Measurements from ENCODE around the gene GRID2.
"Not testable (repeated sequence)": the region's sequence is repeated elsewhere in the genome, so short reads cannot be mapped to it uniquely, and the experiment has no call there.

The GRID2 gene

GRCh38 chr4:92270908-92271307 is 32.9 kb upstream of the GRID2 start:
- H3K9me3 ChIP-seq = no peaks in the 10 kb centered on the region
- no peaks in the 10 kb centered on the region for H3K27me3 ChIP-seq (ENCODE audit: low read depth)
- DNase-seq (ENCODE audit: low spot score in 2 of 2) = no peak
- in situ Hi-C loops (cut with MboI; ENCODE audit: low sequenced_read_pairs) = no loop called here
- H3K36me3 ChIP-seq (replicated peaks) = no peaks in the 10 kb centered on the region
- no peak overlapping the region for H3K4me3 ChIP-seq
- no peaks in the 10 kb centered on the region for H3K4me1 ChIP-seq

- H3K4me3 ChIP-seq; H3K9me3 ChIP-seq; H3K27me3 ChIP-seq (ENCODE audit: low read depth); in situ Hi-C loops (cut with MboI; ENCODE audit: low sequenced_read_pairs); H3K4me1 ChIP-seq; H3K36me3 ChIP-seq (replicated peaks); DNase-seq (ENCODE audit: low spot score in 2 of 2): not testable (repeated sequence)
These were observed 32.2 kb upstream of the GRID2 start for GRCh38 chr4:92271551-92271950.

DNA sequence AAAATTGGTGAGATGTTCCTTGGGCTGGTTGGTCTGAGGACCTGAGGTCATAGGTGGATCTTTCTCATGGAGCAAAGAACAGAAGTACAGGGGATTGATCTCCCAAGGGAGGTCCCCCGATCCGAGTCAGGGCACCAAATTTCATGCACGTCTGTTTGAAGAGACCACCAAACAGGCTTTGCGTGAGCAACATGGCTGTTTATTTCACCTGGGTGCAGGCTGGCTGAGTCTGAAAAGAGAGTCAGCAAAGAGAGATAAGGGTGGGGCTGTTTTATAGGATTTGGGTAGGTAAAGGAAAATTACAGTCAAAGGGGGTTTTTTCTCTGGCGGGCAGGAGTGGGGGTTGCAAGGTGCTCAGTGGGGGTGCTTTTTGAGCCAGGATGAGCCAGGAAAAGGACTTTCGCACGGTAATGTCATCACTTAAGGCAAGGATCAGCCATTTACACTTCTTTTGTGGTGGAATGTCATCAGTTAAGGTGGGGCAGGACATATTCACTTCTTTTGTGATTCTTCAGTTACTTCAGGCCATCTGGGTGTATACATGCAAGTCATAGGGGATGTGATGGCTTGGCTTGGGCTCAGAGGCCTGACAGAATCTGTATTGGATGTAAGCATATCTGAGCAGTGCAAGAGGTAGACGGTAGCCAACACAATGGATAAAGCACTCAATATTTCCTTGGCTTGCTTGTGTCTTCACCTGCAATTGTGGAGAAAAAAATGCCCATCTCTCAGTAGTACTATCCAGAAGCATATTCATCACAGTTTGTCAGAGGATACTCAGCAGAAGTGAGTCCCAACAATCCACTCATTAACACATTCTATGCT is 26.5 kb upstream of the GRID2 start:
- H3K9me3 ChIP-seq; H3K4me1 ChIP-seq; DNase-seq (ENCODE audit: low spot score in 2 of 2); H3K36me3 ChIP-seq (replicated peaks); H3K27me3 ChIP-seq (ENCODE audit: low read depth); H3K4me3 ChIP-seq; in situ Hi-C loops (cut with MboI; ENCODE audit: low sequenced_read_pairs): not testable (repeated sequence)

GRCh38 chr4:92279296-92279695 is 24.5 kb upstream of the GRID2 start:
- DNase-seq (ENCODE audit: low spot score in 2 of 2) = no peak
- Histone ChIP-seq H3K27me3 (ENCODE audit: low read depth) (no peaks in the 10 kb centered on the region), H3K4me3 (no peak overlapping the region), H3K36me3 (replicated peaks) (no peaks in the 10 kb centered on the region), H3K9me3 (no peaks in the 10 kb centered on the region), H3K4me1 (no peaks in the 10 kb centered on the region)
- in situ Hi-C loops (cut with MboI; ENCODE audit: low sequenced_read_pairs) = no loop called here

DNA sequence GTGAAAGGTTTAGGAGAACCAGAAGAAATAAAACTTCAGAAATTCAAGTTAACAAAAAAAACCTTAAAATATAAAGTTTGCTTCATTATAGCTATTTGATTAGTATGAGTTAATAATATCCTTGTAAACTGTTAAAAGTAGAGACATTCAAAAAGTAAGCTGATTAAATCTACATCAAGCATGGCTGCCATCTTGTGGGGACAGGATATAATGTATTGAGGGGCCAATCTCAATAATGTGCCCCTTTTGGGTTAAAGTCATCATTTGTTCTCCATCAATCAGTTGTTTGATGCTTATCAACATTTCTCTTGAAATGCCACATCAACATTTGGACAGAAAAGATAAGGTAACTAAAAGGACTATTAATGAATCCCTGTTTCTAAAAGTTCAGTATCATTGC is 4.6 kb upstream of the GRID2 start:
- no peak for DNase-seq (ENCODE audit: low spot score in 2 of 2)
- H3K4me3 ChIP-seq = no peak overlapping the region
- no peaks in the 10 kb centered on the region for H3K9me3 ChIP-seq
- no peaks in the 10 kb centered on the region for H3K4me1 ChIP-seq
- no peaks in the 10 kb centered on the region for H3K36me3 ChIP-seq (replicated peaks)
- in situ Hi-C loops (cut with MboI; ENCODE audit: low sequenced_read_pairs) = no loop called here
- peaks cover 19% of the 10 kb centered on the region for H3K27me3 ChIP-seq (ENCODE audit: low read depth)

DNA sequence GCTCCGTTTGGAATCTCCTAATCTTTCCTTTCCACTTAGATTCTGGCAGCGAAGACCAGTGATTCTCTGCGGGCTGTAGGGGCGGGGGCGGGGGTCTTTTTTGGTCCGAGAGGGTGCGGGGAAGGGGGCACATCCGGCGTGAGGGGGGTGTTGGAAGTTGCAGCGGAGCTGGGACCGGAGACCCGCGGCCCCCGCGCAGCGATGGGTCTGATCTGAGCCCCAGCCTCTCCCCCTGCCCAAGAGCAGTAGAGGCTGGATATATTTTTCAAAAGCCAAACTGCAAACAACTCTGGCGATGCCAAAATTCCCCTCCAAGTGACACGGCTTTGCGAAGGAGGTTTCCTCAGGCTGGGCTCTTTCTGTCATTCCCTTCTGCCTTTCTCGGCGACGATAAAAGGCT is 355 bp downstream of the GRID2 start:
- Histone ChIP-seq H3K27me3 (ENCODE audit: low read depth) (peaks cover 40% of the 10 kb centered on the region), H3K4me3 (peak overlapping the region; percentile 18), H3K4me1 (peaks cover 5% of the 10 kb centered on the region; the same call in 1 of the 2 replicates), H3K36me3 (replicated peaks) (no peaks in the 10 kb centered on the region), H3K9me3 (no peaks in the 10 kb centered on the region)
- in situ Hi-C loops (cut with MboI; ENCODE audit: low sequenced_read_pairs) = no loop called here
- peak in 1 of 2 experiments; percentile 9 for DNase-seq (ENCODE audit: low spot score in 2 of 2)

GRCh38 chr4:92304606-92305005 is 840 bp downstream of the GRID2 start:
- Histone ChIP-seq H3K4me3 (no peak overlapping the region; the same call in 1 of the 2 replicates), H3K9me3 (no peaks in the 10 kb centered on the region), H3K36me3 (replicated peaks) (no peaks in the 10 kb centered on the region), H3K27me3 (ENCODE audit: low read depth) (peaks cover 40% of the 10 kb centered on the region), H3K4me1 (peaks cover 5% of the 10 kb centered on the region; the same call in 1 of the 2 replicates)
- DNase-seq (ENCODE audit: low spot score in 2 of 2) = peak in 1 of 2 experiments; percentile 10
- in situ Hi-C loops (cut with MboI; ENCODE audit: low sequenced_read_pairs) = no loop called here

DNA sequence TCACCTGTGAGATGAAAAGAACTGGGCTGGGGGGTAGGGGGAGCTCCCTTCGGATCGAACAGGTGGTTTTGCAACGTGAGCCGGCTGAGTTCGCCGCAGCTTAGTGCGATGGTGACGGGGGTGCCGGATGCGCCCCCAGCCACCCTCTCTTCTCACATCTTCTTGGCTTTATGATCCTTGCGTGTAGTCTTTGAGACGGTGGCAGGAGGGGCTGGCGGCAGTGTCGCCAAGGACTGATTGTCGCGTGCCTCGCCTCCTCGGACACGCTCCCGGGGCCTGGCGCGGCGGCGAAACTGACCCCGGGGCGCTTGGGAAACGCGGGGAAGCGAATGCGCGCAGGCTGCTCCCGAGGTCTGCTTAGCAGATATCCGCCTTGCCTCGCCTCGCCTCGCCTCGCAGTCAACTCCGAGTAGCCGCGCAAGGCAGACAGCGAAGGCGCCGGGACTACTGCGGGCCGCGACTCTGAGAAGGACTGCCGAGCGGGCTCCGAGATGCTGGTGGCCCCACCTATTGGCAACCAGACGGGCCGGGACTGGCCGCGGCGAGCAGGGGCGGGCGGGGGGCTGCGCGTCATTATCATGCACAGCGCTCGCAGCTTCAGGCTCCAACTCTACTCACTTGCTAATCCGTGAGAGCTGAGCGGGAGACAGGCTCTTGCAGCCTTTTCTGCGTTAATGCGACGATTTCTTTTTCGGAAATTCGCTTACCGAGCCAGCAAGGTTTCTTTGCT is 1.5 kb downstream of the GRID2 start:
- H3K36me3 ChIP-seq (replicated peaks) = no peaks in the 10 kb centered on the region
- in situ Hi-C loops (cut with MboI; ENCODE audit: low sequenced_read_pairs) = no loop called here
- peak overlapping the region; percentile 27 for H3K4me3 ChIP-seq
- peaks cover 5% of the 10 kb centered on the region; the same call in 1 of the 2 replicates for H3K4me1 ChIP-seq
- H3K27me3 ChIP-seq (ENCODE audit: low read depth) = peaks cover 40% of the 10 kb centered on the region
- no peaks in the 10 kb centered on the region for H3K9me3 ChIP-seq
- peak; percentile 75 to 85 for DNase-seq (ENCODE audit: low spot score in 2 of 2)

- in situ Hi-C loops (cut with MboI; ENCODE audit: low sequenced_read_pairs) = no loop called here
- Histone ChIP-seq H3K27me3 (ENCODE audit: low read depth) (peaks cover 40% of the 10 kb centered on the region), H3K4me1 (peaks cover 5% of the 10 kb centered on the region; the same call in 1 of the 2 replicates), H3K4me3 (peak overlapping the region; percentile 27), H3K9me3 (no peaks in the 10 kb centered on the region), H3K36me3 (replicated peaks) (no peaks in the 10 kb centered on the region)
- DNase-seq (ENCODE audit: low spot score in 2 of 2) = peak in 1 of 2 experiments; percentile 29
These were observed 2.2 kb downstream of the GRID2 start for GRCh38 chr4:92305878-92306520.

GRCh38 chr4:92307181-92307580 is 3.4 kb downstream of the GRID2 start:
- Histone ChIP-seq H3K27me3 (ENCODE audit: low read depth) (peaks cover 35% of the 10 kb centered on the region), H3K36me3 (replicated peaks) (no peaks in the 10 kb centered on the region), H3K4me1 (peaks cover 5% of the 10 kb centered on the region; the same call in 1 of the 2 replicates), H3K9me3 (no peaks in the 10 kb centered on the region), H3K4me3 (no peak overlapping the region)
- no peak for DNase-seq (ENCODE audit: low spot score in 2 of 2)
- in situ Hi-C loops (cut with MboI; ENCODE audit: low sequenced_read_pairs) = no loop called here

DNA sequence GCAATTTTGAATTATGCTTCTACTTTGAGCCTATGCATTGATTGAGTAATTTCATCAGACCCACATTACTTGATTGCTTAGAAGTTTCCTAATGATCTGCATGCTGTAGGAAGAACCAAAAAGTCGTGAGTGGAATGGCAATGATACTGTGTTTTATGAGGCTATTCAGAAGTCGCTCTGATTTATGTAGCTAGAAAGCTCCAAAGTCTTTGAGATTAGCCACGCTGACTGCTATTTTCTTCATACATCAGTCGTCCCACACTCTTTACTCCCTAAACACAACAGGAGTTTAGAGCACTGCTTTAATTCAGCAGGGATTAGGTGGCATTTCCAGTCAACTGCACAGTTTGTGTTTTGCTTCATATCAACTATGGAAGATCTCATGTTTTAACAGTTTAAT is 4.1 kb downstream of the GRID2 start:
- H3K36me3 ChIP-seq (replicated peaks) = no peaks in the 10 kb centered on the region
- in situ Hi-C loops (cut with MboI; ENCODE audit: low sequenced_read_pairs) = no loop called here
- no peaks in the 10 kb centered on the region for H3K9me3 ChIP-seq
- H3K4me3 ChIP-seq = no peak overlapping the region
- peaks cover 5% of the 10 kb centered on the region; the same call in 1 of the 2 replicates for H3K4me1 ChIP-seq
- no peak for DNase-seq (ENCODE audit: low spot score in 2 of 2)
- H3K27me3 ChIP-seq (ENCODE audit: low read depth) = peaks cover 31% of the 10 kb centered on the region

DNA sequence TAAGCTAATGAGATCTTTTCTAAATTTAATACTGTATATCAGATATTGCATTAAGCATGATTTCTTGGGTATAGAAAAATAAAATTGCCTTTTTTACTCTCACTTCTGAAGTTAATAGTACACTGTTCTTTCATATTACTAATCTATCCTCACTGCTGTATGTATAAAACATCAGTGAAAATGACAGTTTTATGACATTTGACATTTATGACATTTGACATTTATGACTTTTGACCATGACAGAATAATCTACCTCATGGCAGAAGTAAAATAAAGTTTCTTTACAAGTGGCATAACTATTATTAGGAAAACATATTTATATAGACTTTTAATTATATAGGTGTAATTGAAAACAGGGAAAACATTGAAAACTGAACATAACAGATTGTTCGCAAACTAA is 13.3 kb downstream of the GRID2 start:
- Histone ChIP-seq H3K27me3 (ENCODE audit: low read depth) (no peaks in the 10 kb centered on the region), H3K9me3 (no peaks in the 10 kb centered on the region), H3K4me3 (no peak overlapping the region), H3K4me1 (no peaks in the 10 kb centered on the region), H3K36me3 (replicated peaks) (no peaks in the 10 kb centered on the region)
- in situ Hi-C loops (cut with MboI; ENCODE audit: low sequenced_read_pairs) = no loop called here
- no peak for DNase-seq (ENCODE audit: low spot score in 2 of 2)

DNA sequence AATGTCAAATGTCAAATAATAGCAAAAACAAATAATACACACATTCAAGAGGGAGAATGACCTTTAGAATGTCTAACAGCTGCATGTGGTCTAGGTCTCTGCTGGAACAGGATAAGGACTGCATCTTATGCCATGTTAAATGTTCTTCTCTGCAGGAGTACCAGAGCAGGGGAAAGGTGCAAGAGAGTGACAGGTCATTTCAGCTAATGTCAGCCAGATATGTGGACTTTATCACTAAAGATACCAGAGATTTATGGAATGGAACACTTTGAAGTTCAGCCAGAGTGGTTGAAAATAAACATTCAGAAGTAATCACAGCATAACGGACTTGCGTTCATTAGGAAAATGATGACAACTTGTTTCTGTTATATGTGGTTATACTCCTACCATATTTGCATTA is 24.3 kb downstream of the GRID2 start:
- Histone ChIP-seq H3K4me1 (no peaks in the 10 kb centered on the region), H3K9me3 (no peaks in the 10 kb centered on the region), H3K36me3 (replicated peaks) (no peaks in the 10 kb centered on the region), H3K27me3 (ENCODE audit: low read depth) (no peaks in the 10 kb centered on the region), H3K4me3 (no peak overlapping the region)
- in situ Hi-C loops (cut with MboI; ENCODE audit: low sequenced_read_pairs) = no loop called here
- DNase-seq (ENCODE audit: low spot score in 2 of 2) = no peak

- in situ Hi-C loops (cut with MboI; ENCODE audit: low sequenced_read_pairs) = no loop called here
- no peaks in the 10 kb centered on the region for H3K4me1 ChIP-seq
- DNase-seq (ENCODE audit: low spot score in 2 of 2) = no peak
These were observed 29.2 kb downstream of the GRID2 start for GRCh38 chr4:92333016-92333415.

More at GRCh38 chr4:92333016-92333415, 29.2 kb downstream of the GRID2 start:
- no peak overlapping the region for H3K4me3 ChIP-seq
- H3K9me3 ChIP-seq = no peaks in the 10 kb centered on the region
- H3K36me3 ChIP-seq (replicated peaks) = no peaks in the 10 kb centered on the region
- H3K27me3 ChIP-seq (ENCODE audit: low read depth) = no peaks in the 10 kb centered on the region

All from HAP-1 (cell line).